SK-N-SH (cell line): Measurements from ENCODE around the gene STXBP1.

Source experiments
- EP300 ChIP-seq, 2 experiments: IDR thresholded peaks; 2 replicates each; pipeline versions ENCODE4 v1.4.0 to v1.6.1; 2012; ENCODE audit warnings: borderline replicate concordance in 1 of 2, low read depth in 1 of 2, low read length in 1 of 2
- FOXJ3 ChIP-seq: sonication (generic); formaldehyde crosslinking; IDR thresholded peaks from 2 replicates; pipeline ENCODE4 v1.5.1; 2020; ENCODE audit warnings: mild to moderate bottlenecking, missing genetic modification reagents
- FOXM1 ChIP-seq: IDR thresholded peaks from 2 replicates; pipeline ENCODE4 v1.4.0; 2012; ENCODE audit warnings: low read depth, mild to moderate bottlenecking
- GABPA ChIP-seq: IDR thresholded peaks from 2 replicates; pipeline ENCODE4 v1.4.0; 2012; ENCODE audit warnings: low read depth, mild to moderate bottlenecking
- NRF1 ChIP-seq: IDR thresholded peaks from 2 replicates; pipeline ENCODE4 v1.6.1; 2012; ENCODE audit warnings: low read depth, mild to moderate bottlenecking, low read length
- TAF1 ChIP-seq: IDR thresholded peaks from 2 replicates; pipeline ENCODE4 v1.6.1; 2012; ENCODE audit warnings: low read depth, mild to moderate bottlenecking, low read length, moderate library complexity, borderline replicate concordance
- USF1 ChIP-seq: IDR thresholded peaks from 2 replicates; pipeline ENCODE4 v1.4.0; 2012; ENCODE audit warnings: low read depth, borderline replicate concordance
- TF ChIP-seq, protein P1 (sequence below): fragments of 200-600 bp; sonication (generic); IDR thresholded peaks from 2 replicates; pipeline ENCODE4 v1.6.1; 2017; ENCODE audit warnings: antibody characterized with exemption, mild to moderate bottlenecking, moderate library complexity
- TF ChIP-seq, protein P2 (sequence below): IDR thresholded peaks from 2 replicates; pipeline ENCODE4 v1.6.1; 2012; ENCODE audit warnings: mild to moderate bottlenecking, low read depth, low read length, moderate library complexity

- no peak for TF ChIP-seq FOXJ3 (CRISPR knock-in tag)
- TF ChIP-seq, protein P1, sequence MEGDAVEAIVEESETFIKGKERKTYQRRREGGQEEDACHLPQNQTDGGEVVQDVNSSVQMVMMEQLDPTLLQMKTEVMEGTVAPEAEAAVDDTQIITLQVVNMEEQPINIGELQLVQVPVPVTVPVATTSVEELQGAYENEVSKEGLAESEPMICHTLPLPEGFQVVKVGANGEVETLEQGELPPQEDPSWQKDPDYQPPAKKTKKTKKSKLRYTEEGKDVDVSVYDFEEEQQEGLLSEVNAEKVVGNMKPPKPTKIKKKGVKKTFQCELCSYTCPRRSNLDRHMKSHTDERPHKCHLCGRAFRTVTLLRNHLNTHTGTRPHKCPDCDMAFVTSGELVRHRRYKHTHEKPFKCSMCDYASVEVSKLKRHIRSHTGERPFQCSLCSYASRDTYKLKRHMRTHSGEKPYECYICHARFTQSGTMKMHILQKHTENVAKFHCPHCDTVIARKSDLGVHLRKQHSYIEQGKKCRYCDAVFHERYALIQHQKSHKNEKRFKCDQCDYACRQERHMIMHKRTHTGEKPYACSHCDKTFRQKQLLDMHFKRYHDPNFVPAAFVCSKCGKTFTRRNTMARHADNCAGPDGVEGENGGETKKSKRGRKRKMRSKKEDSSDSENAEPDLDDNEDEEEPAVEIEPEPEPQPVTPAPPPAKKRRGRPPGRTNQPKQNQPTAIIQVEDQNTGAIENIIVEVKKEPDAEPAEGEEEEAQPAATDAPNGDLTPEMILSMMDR, result no peak
- TF ChIP-seq EP300 (IDR thresholded peaks at IDR 0.05; ENCODE audit: borderline replicate concordance in 1 of 2, low read depth in 1 of 2, low read length in 1 of 2), result no peak
- no peak for TF ChIP-seq GABPA
- TF ChIP-seq, protein P2, sequence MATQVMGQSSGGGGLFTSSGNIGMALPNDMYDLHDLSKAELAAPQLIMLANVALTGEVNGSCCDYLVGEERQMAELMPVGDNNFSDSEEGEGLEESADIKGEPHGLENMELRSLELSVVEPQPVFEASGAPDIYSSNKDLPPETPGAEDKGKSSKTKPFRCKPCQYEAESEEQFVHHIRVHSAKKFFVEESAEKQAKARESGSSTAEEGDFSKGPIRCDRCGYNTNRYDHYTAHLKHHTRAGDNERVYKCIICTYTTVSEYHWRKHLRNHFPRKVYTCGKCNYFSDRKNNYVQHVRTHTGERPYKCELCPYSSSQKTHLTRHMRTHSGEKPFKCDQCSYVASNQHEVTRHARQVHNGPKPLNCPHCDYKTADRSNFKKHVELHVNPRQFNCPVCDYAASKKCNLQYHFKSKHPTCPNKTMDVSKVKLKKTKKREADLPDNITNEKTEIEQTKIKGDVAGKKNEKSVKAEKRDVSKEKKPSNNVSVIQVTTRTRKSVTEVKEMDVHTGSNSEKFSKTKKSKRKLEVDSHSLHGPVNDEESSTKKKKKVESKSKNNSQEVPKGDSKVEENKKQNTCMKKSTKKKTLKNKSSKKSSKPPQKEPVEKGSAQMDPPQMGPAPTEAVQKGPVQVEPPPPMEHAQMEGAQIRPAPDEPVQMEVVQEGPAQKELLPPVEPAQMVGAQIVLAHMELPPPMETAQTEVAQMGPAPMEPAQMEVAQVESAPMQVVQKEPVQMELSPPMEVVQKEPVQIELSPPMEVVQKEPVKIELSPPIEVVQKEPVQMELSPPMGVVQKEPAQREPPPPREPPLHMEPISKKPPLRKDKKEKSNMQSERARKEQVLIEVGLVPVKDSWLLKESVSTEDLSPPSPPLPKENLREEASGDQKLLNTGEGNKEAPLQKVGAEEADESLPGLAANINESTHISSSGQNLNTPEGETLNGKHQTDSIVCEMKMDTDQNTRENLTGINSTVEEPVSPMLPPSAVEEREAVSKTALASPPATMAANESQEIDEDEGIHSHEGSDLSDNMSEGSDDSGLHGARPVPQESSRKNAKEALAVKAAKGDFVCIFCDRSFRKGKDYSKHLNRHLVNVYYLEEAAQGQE, result no peak
- TF ChIP-seq FOXM1, result no peak
- no peak for TF ChIP-seq USF1
- TF ChIP-seq NRF1, result no peak
- no peak for TF ChIP-seq TAF1
Measured at GRCh38 chr9:127667906-127668305, 55.8 kb downstream of the STXBP1 start.
